SK-N-SH (cell line): ENCODE results near the gene LOC128125822.

Experiments
- CTCF ChIA-PET: fragments of 300-600, 350-600 bp; formaldehyde crosslinking; extraction: SDS; loops from one replicate; lab custom pipeline; 2021; lab: Yijun Ruan, JAX
- POLR2A ChIA-PET: fragments of 350-600 bp; sonication (Branson Sonifier 250); formaldehyde crosslinking; extraction: SDS; loops from one replicate; lab custom pipeline; 2020; ENCODE audit warnings: antibody characterized with exemption, inconsistent platforms; lab: Yijun Ruan, JAX
- DNase-seq: peaks from one replicate; pipeline ENCODE4 v3.0.0; 2012
- H2AFZ ChIP-seq: fragments of 200-600 bp; sonication (generic); 2 replicates; pipeline ENCODE4 v1.8.1; 2016; ENCODE audit warnings: antibody characterized with exemption, mild to moderate bottlenecking, low read depth
- H3F3A ChIP-seq: fragments of 200-600 bp; sonication (generic); replicated peaks from 2 replicates; pipeline ENCODE3; 2016; ENCODE audit warnings: antibody characterized with exemption, mild to moderate bottlenecking; ENCODE audit not compliant: insufficient read depth
- H3K27ac ChIP-seq, 2 experiments: fragments of 200-500 bp in 1 of 2; fragments of 200-600 bp in 1 of 2; sonication (Bioruptor generic) in 1 of 2; sonication (generic), shearing (Covaris generic) in 1 of 2; 2 replicates each; pipeline versions ENCODE4 v1.5.1 to v1.6.1; 2014 to 2016; ENCODE audit warnings: low read depth in 2 of 2, inconsistent platforms in 1 of 2, low read length in 1 of 2, mild to moderate bottlenecking in 1 of 2, mixed read lengths in 1 of 2
- H3K27me3 ChIP-seq: fragments of 200-600 bp; sonication (generic), shearing (Covaris generic); 2 replicates; pipeline ENCODE4 v1.6.1; 2016; ENCODE audit warnings: mixed run types; ENCODE audit not compliant: insufficient read depth
- H3K36me3 ChIP-seq, 2 experiments: fragments of 200-500 bp in 1 of 2; fragments of 200-600 bp in 1 of 2; sonication (Bioruptor generic) in 1 of 2; sonication (generic) in 1 of 2; replicated peaks in 1 of 2; 2 replicates each; pipeline versions ENCODE3 to v1.5.1; 2014 to 2016; ENCODE audit warnings: low read length in 1 of 2, mild to moderate bottlenecking in 1 of 2; ENCODE audit not compliant: insufficient read depth in 2 of 2, control insufficient read depth in 1 of 2
- H3K4me1 ChIP-seq, 2 experiments: fragments of 200-500 bp in 1 of 2; fragments of 200-600 bp in 1 of 2; sonication (Bioruptor generic) in 1 of 2; sonication (generic), shearing (Covaris generic) in 1 of 2; 2 replicates each; pipeline versions ENCODE4 v1.5.1 to v1.6.1; 2014 to 2016; ENCODE audit warnings: low read depth in 1 of 2, low read length in 1 of 2, mixed run types in 1 of 2; ENCODE audit not compliant: insufficient read depth in 2 of 2, control insufficient read depth in 1 of 2
- H3K4me2 ChIP-seq: fragments of 200-600 bp; sonication (generic), shearing (Covaris generic); 2 replicates; pipeline ENCODE4 v1.6.1; 2017; ENCODE audit warnings: mixed run types
- H3K4me3 ChIP-seq, 2 experiments: fragments of 200-500 bp in 1 of 2; fragments of 200-600 bp in 1 of 2; sonication (Bioruptor generic) in 1 of 2; sonication (generic), shearing (Covaris generic) in 1 of 2; 2 replicates each; pipeline versions ENCODE4 v1.5.1 to v1.8.1; 2014 to 2016; ENCODE audit warnings: low read depth in 2 of 2, inconsistent platforms in 1 of 2, low read length in 1 of 2, mild to moderate bottlenecking in 1 of 2, mixed read lengths in 1 of 2, moderate library complexity in 1 of 2
- H3K79me2 ChIP-seq: fragments of 200-600 bp; sonication (generic); 2 replicates; pipeline ENCODE4 v1.8.1; 2017; ENCODE audit warnings: mild to moderate bottlenecking; ENCODE audit not compliant: insufficient read depth
- H3K9ac ChIP-seq: fragments of 200-600 bp; sonication (generic); 2 replicates; pipeline ENCODE4 v1.6.1; 2017; ENCODE audit warnings: mixed run types
- H3K9me2 ChIP-seq: fragments of 200-600 bp; sonication (generic); 2 replicates; pipeline ENCODE4 v1.6.1; 2017; ENCODE audit warnings: mixed run types
- H3K9me3 ChIP-seq: fragments of 200-600 bp; sonication (generic); 2 replicates; pipeline ENCODE4 v1.6.1; 2017; ENCODE audit warnings: mixed run types, mild to moderate bottlenecking, moderate library complexity
- H4K20me1 ChIP-seq: fragments of 200-600 bp; sonication (generic); 2 replicates; pipeline ENCODE4 v1.6.1; 2017; ENCODE audit warnings: mild to moderate bottlenecking, mixed run types; ENCODE audit not compliant: insufficient read depth
- EZH2phosphoT487 ChIP-seq: fragments of 200-600 bp; sonication (generic); IDR thresholded peaks from 2 replicates; pipeline ENCODE4 v1.6.1; 2017; ENCODE audit warnings: low read depth, mixed run types, mild to moderate bottlenecking, antibody characterized with exemption, moderate library complexity, borderline replicate concordance
- FOXJ3 ChIP-seq: sonication (generic); formaldehyde crosslinking; IDR thresholded peaks from 2 replicates; pipeline ENCODE4 v1.5.1; 2020; ENCODE audit warnings: mild to moderate bottlenecking, missing genetic modification reagents
- FOXM1 ChIP-seq: IDR thresholded peaks from 2 replicates; pipeline ENCODE4 v1.4.0; 2012; ENCODE audit warnings: low read depth, mild to moderate bottlenecking
- MXI1 ChIP-seq: IDR thresholded peaks from 2 replicates; pipeline ENCODE4 v1.6.1; 2012; ENCODE audit warnings: mild to moderate bottlenecking, low read depth, low read length, improper control_type of control experiment
- NFIC ChIP-seq: IDR thresholded peaks from 2 replicates; pipeline ENCODE4 v1.4.0; 2012; ENCODE audit warnings: borderline replicate concordance
- NRF1 ChIP-seq: IDR thresholded peaks from 2 replicates; pipeline ENCODE4 v1.6.1; 2012; ENCODE audit warnings: low read depth, mild to moderate bottlenecking, low read length
- POLR2AphosphoS5 ChIP-seq: IDR thresholded peaks from 2 replicates; pipeline ENCODE4 v1.6.1; 2012; ENCODE audit warnings: low read depth, low read length
- RFX5 ChIP-seq: IDR thresholded peaks from 2 replicates; pipeline ENCODE4 v1.6.1; 2012; ENCODE audit warnings: mild to moderate bottlenecking, improper control_type of control experiment, low read length
- TCF12 ChIP-seq: IDR thresholded peaks from 2 replicates; pipeline ENCODE4 v1.4.0; 2012
- TEAD4 ChIP-seq: IDR thresholded peaks from 2 replicates; pipeline ENCODE4 v1.4.0; 2012; ENCODE audit warnings: mild to moderate bottlenecking, borderline replicate concordance; ENCODE audit not compliant: insufficient read depth
- USF2 ChIP-seq: fragments of 150-350 bp; IDR thresholded peaks from 2 replicates; pipeline ENCODE4 v1.6.1; 2017; ENCODE audit warnings: antibody characterized with exemption, low read length, low read depth, borderline replicate concordance
- WGBS: methylation state at CpG from one replicate; pipeline ENCODE4 v1.1.6; 2017; ENCODE audit warnings: low lambda C conversion rate; 5-methylcytosine and 5-hydroxymethylcytosine counted together
- TF ChIP-seq, protein P1 (sequence below): fragments of 200-600 bp; sonication (generic); IDR thresholded peaks from 2 replicates; pipeline ENCODE4 v1.6.1; 2017; ENCODE audit warnings: antibody characterized with exemption, mild to moderate bottlenecking, moderate library complexity
- TF ChIP-seq, protein P2 (sequence below): IDR thresholded peaks from 2 replicates; pipeline ENCODE4 v1.4.0; 2012; ENCODE audit warnings: low read depth, borderline replicate concordance

The LOC128125822 gene

DNA sequence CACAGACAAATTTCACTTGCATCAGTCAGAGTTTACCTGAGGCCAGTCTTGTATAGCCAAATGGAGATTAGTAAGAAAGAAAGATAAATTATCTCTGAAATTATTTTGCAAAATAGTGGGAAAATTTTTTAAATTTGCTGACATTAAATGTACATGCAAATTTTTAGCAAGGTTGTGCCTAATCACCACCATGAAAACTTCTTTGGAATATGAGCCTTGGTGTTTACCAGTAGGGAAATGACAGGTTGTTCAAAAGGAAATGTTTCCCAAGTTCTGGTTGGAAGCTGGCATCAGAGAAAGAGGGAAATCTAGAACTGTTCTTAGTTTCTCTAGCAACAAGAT lies 34.4 kb upstream of the LOC128125822 start (continued):
- no peak for TF ChIP-seq TEAD4
- TF ChIP-seq FOXM1: no peak
- no peak for TF ChIP-seq NRF1
- no peak for TF ChIP-seq RFX5

DNA sequence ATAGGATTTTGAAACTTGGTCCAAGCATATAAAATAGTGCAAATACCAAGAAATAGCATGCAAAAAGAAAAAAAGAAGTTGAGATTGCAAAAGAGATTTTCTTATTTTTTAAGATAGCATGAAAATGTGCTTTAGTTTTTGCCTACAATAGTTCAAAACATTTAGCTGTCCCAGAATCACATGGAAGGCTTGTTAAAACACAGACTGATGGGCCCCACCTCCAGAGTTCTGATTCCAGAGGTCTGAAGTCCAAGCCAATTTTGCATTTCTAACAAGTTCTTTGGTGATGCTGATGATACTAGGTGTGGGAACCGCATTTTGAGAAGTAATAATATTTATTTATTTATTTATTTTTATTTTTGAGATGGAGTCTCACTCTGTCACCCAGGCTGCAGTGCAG lies 33.7 kb upstream of the LOC128125822 start:
- Histone ChIP-seq H3K4me2 (no peak overlapping the region), H2AFZ (no peak overlapping the region), H3K9me3 (no peaks in the 10 kb centered on the region), H3K27ac (no peak overlapping the region), H3K36me3 (no peaks in the 10 kb centered on the region), H3K4me3 (no peak overlapping the region), H4K20me1 (no peaks in the 10 kb centered on the region), H3K9me2 (no peaks in the 10 kb centered on the region), H3K4me1 (no peaks in the 10 kb centered on the region), H3K27me3 (no peaks in the 10 kb centered on the region), H3F3A (no peaks in the 10 kb centered on the region), H3K9ac (no peak overlapping the region), H3K79me2 (no peaks in the 10 kb centered on the region)
- WGBS: 84% methylated on average over 1 of the region's 1 CpG
- no peak for TF ChIP-seq TCF12
- TF ChIP-seq, protein P1, sequence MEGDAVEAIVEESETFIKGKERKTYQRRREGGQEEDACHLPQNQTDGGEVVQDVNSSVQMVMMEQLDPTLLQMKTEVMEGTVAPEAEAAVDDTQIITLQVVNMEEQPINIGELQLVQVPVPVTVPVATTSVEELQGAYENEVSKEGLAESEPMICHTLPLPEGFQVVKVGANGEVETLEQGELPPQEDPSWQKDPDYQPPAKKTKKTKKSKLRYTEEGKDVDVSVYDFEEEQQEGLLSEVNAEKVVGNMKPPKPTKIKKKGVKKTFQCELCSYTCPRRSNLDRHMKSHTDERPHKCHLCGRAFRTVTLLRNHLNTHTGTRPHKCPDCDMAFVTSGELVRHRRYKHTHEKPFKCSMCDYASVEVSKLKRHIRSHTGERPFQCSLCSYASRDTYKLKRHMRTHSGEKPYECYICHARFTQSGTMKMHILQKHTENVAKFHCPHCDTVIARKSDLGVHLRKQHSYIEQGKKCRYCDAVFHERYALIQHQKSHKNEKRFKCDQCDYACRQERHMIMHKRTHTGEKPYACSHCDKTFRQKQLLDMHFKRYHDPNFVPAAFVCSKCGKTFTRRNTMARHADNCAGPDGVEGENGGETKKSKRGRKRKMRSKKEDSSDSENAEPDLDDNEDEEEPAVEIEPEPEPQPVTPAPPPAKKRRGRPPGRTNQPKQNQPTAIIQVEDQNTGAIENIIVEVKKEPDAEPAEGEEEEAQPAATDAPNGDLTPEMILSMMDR: no peak
- TF ChIP-seq NFIC: no peak
- no peak for TF ChIP-seq POLR2AphosphoS5
- TF ChIP-seq FOXJ3 (CRISPR knock-in tag): no peak
- no peak for TF ChIP-seq USF2
- TF ChIP-seq EZH2phosphoT487: no peak
- TF ChIP-seq MXI1: no peak
- TF ChIP-seq, protein P2, sequence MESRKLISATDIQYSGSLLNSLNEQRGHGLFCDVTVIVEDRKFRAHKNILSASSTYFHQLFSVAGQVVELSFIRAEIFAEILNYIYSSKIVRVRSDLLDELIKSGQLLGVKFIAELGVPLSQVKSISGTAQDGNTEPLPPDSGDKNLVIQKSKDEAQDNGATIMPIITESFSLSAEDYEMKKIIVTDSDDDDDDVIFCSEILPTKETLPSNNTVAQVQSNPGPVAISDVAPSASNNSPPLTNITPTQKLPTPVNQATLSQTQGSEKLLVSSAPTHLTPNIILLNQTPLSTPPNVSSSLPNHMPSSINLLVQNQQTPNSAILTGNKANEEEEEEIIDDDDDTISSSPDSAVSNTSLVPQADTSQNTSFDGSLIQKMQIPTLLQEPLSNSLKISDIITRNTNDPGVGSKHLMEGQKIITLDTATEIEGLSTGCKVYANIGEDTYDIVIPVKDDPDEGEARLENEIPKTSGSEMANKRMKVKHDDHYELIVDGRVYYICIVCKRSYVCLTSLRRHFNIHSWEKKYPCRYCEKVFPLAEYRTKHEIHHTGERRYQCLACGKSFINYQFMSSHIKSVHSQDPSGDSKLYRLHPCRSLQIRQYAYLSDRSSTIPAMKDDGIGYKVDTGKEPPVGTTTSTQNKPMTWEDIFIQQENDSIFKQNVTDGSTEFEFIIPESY: no peak
- ChIA-PET CTCF (no interaction called here), POLR2A (no interaction called here)
- no peak for DNase-seq
